SW 1271 (cell line): ENCODE measurements around the gene TAGAP.

Source experiments
- DNase-seq, 2 experiments: peaks; one replicate each; lab custom pipeline; 2025; lab: John Stamatoyannopoulos, UW

The TAGAP gene

GRCh38 chr6:159044899-159045727, at the start of gene TAGAP:
TAGAP (minus strand) TSS chr6:159044991; CDS start chr6:159044146, 845 bp downstream.
- no peak for DNase-seq

GRCh38 chr6:159093609-159094443, 49.0 kb upstream of the TAGAP start:
- no peak for DNase-seq

DNA sequence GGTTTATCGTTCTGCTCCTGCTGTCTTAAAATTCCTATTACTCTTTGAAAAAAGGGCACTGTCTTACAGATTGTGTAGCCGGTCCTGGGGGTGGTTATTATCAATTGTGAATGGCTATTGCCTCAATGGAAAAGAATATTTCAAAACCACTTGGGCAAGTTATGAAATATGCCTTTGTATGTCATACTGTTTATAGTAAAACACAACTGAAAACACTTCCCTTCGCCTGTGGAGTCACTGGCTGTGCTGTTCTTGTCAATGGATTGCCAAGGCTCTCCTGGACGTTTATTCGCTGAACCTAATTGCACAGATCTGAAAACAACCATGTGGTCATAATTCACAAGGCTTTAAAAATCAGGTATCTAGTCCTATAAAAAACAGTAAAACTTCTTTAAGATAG, 47.8 kb upstream of the TAGAP start:
- no peak for DNase-seq

- DNase-seq = no peak
Observed at GRCh38 chr6:159090530-159091480, 46.0 kb upstream of the TAGAP start.

DNA sequence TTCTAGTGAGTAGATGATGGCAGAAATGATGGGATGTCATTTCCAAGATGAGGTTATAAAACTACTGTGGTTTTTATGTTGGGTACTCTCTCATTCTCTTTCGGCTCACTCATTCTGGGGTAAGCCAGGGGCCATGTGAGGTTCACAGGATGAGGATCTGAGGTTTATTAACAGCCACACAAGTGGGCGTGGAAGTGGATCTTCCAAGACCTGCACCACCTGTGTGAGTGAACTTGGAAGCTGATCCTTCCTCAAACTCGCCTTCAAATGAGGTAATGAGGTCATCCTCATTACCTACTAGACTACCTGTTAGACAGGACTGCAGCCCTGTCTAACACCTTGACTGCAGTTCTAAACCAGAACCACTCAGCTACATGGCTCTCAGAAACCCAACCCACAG, 45.1 kb upstream of the TAGAP start:
- no peak for DNase-seq

- no peak for DNase-seq
Observed at GRCh38 chr6:159089443-159089842, 44.7 kb upstream of the TAGAP start.

DNA sequence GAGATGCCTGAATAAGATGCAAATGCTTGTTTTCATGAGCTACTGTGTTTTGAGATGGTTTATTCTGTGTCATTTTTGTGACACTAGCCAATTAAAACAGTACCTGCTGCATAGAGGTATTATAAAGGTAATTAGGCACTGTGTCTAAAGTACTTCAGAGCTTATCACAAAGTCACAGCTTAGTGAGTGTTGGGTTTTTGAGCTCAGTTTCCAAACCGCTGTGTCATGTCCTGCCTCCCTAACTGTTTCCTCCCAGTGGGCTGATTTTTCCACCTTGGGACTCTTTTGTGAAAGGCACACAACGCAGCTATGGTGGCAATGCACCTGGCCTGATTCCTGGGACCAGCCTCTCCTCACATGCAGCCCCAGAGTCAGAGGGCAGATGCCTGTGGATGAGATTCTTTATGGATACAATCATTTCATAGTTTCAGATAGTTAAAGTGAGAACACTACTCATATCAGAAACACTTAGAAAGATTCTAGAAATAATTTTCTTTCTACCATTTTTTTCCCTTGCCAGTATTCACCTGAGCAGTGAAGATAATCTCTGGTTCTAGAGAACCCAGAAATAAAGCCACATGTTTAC, 41.3 kb upstream of the TAGAP start:
- DNase-seq = no peak

- DNase-seq = no peak
Observed at GRCh38 chr6:159085396-159085895, 40.7 kb upstream of the TAGAP start.

GRCh38 chr6:159084493-159085091, 39.8 kb upstream of the TAGAP start:
- no peak for DNase-seq

GRCh38 chr6:159083146-159083545, 38.4 kb upstream of the TAGAP start:
- DNase-seq = no peak

- no peak for DNase-seq
Observed at GRCh38 chr6:159082039-159082815, 37.4 kb upstream of the TAGAP start.

- DNase-seq = no peak
Observed at GRCh38 chr6:159080217-159080976, 35.6 kb upstream of the TAGAP start.

DNA sequence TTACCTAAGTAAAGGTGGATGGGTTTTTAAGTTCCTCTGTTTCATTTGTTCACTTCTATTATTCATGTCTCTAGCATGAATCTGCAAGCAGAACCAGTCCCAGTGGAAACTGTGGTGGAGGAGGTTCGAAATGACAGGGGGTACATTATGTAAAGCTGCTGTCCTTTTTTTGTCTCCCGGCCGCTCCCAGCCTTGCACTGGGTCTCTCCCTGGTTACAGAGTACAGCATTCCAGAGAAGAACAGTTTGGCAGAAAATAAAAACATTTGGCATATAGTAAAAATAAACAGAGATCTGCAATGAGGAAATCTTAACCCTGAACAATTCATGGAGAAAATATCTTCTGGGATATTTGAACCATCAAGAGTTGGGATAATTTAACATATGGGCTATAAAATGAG, 34.6 kb upstream of the TAGAP start:
- DNase-seq = no peak

- DNase-seq = no peak
Observed at GRCh38 chr6:159077123-159077522, 32.3 kb upstream of the TAGAP start.

GRCh38 chr6:159075506-159076228, 30.9 kb upstream of the TAGAP start:
- no peak for DNase-seq

DNA sequence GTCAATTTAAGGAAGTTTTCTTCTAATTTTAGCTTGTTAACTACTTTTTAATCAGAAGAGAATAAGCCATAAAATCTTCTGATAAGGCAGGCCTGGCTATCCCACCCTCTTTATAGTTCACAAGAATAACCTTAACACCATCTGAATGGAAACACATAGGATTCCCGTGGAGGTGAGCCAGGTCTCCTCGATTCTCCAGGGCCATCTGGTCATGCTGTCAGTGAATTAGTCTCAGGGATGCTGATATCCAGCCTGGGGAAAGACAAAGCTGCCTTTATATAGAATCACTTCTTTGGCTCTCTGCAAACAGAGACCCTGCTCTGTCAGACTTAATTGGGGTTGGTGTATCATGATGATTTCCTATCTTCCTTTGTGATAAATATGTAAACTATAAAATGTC, 30.1 kb upstream of the TAGAP start:
- no peak for DNase-seq

DNA sequence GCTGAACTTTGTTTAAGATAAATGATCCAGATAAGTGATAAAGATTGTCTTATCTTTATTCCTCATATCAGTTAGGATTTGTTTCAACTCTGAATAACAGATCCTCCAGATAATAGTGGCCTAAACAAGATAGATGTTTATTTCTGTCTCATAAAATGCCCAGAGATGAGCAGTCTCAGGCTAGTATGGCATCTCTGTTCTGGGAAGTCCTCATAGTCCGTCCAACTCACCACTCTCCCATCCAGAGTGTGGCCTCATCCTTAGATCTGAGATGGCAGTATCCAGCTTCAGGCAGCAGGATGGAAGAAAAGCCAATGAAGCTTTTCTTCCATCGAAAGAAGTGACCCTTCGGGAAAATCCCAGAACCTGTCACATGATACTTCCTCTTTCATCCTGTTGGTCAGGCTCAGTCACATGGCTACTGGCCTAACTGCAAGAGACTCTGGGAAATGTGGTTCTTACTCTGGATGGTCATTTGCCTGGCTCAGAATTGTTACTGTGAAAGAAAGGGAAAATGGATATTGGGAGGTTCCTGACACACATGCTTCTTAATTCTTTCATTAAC, 29.4 kb upstream of the TAGAP start:
- DNase-seq = peak in 1 of 2 experiments; percentile 30
